Epithelial cell of esophagus (primary cell): ENCODE measurements around the gene SHROOM3.

Experiments used
- DNase-seq: peaks from one replicate; pipeline ENCODE4 v3.0.0; 2010; ENCODE audit warnings: low read depth
- H3K4me3 ChIP-seq: 2 replicates; pipeline ENCODE4 v1.5.1; 2011; ENCODE audit warnings: mild to moderate bottlenecking, low read length, control low read depth
- TF ChIP-seq, protein P1 (sequence below): IDR thresholded peaks from 2 replicates; pipeline ENCODE4 v1.5.1; 2011; ENCODE audit warnings: low read depth, mild to moderate bottlenecking, low read length, control low read depth, inconsistent platforms; ENCODE audit not compliant: insufficient read depth; ENCODE audit errors: missing control alignments

SHROOM3 gene

DNA sequence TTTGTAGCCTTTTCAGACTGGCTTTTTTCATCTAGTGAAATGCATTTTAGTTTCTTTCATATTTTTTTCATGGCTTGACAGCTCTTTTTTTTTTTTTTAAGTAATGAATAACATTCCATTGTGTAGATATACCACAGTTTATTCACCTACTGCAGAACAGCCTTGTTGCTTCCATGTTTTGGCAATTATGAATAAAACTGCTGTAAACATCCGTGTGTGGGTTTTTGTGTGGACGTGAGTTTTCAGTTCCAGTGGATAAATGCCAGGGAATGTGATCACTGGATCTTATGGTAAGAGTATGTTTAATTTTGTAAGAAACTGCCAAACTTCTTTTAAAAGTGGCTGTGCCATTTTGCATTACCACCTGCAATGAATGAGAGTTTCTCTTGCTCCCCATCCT, 302.2 kb downstream of the SHROOM3 start:
- no peak for DNase-seq
- TF ChIP-seq, protein P1, sequence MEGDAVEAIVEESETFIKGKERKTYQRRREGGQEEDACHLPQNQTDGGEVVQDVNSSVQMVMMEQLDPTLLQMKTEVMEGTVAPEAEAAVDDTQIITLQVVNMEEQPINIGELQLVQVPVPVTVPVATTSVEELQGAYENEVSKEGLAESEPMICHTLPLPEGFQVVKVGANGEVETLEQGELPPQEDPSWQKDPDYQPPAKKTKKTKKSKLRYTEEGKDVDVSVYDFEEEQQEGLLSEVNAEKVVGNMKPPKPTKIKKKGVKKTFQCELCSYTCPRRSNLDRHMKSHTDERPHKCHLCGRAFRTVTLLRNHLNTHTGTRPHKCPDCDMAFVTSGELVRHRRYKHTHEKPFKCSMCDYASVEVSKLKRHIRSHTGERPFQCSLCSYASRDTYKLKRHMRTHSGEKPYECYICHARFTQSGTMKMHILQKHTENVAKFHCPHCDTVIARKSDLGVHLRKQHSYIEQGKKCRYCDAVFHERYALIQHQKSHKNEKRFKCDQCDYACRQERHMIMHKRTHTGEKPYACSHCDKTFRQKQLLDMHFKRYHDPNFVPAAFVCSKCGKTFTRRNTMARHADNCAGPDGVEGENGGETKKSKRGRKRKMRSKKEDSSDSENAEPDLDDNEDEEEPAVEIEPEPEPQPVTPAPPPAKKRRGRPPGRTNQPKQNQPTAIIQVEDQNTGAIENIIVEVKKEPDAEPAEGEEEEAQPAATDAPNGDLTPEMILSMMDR = no peak
- H3K4me3 ChIP-seq = no peak overlapping the region

DNA sequence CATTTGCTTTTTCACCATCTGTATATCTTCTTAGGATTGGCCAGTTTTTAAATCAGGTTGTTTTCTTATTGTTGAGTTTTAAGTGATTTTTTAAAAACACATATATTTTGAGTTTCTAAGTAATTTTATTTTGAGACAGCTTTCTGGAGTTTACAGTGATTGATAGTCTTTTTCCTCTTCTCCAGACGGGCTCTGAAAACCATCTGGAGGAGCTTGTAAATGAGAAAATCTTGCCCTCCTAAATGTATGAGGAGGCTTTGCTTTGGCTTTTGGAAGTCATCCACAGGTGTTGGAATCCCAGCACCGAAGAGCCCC, 302.7 kb downstream of the SHROOM3 start:
- TF ChIP-seq, protein P1 = no peak
- DNase-seq = no peak
- H3K4me3 ChIP-seq = no peak overlapping the region

DNA sequence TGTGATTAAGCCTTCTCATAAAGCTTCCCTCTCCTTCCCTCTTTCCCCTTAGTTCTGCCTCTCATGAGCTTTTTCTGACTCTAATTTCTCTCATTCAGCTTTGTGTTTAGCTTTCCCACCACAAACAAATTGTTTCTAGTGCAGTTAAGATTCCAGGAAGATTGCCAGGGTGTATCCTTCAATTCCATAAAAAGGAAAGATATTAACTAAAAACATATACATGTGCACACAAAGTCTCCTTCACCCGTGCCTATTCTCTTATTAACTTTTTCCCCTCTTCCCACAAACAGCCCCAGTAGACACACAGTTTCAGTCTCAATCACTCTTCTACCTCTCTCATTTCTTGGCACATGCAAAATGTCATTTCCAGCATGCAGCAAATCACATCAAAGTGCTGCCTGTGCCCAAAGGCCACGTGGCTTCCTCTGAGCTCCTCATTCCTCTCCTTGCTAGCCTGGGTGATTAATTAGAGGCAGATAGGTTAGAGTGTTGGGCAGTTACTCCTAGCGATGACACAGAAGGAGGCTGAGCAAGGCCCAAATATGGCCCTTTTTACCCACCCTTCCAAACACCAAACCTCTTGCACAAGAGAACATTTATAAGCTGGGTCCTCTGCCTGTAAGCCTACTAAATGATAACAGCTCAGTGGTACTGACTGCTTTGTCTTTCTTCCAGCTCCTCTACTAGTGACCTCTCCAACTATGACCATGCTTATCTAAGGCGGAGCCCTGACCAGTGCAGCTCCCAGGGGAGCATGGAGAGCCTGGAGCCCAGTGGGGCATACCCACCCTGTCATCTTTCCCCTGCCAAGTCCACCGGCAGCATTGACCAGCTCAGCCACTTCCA, 303.3 kb downstream of the SHROOM3 start:
- no peak overlapping the region for H3K4me3 ChIP-seq
- DNase-seq = peak; percentile 37
- TF ChIP-seq, protein P1 = no peak

DNA sequence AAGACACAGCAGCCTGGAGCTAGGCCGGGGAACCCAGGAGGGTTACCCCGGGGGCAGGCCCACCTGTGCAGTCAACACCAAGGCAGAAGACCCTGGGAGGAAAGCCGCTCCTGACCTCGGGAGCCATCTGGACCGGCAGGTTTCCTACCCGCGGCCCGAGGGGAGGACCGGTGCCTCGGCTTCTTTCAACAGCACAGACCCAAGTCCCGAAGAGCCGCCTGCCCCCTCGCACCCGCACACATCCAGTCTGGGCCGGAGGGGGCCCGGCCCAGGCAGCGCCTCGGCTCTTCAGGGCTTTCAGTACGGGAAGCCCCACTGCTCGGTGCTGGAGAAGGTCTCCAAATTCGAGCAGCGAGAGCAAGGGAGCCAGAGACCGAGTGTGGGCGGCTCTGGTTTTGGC, 305.2 kb downstream of the SHROOM3 start:
- no peak overlapping the region for H3K4me3 ChIP-seq
- TF ChIP-seq, protein P1 = no peak
- DNase-seq = no peak

DNA sequence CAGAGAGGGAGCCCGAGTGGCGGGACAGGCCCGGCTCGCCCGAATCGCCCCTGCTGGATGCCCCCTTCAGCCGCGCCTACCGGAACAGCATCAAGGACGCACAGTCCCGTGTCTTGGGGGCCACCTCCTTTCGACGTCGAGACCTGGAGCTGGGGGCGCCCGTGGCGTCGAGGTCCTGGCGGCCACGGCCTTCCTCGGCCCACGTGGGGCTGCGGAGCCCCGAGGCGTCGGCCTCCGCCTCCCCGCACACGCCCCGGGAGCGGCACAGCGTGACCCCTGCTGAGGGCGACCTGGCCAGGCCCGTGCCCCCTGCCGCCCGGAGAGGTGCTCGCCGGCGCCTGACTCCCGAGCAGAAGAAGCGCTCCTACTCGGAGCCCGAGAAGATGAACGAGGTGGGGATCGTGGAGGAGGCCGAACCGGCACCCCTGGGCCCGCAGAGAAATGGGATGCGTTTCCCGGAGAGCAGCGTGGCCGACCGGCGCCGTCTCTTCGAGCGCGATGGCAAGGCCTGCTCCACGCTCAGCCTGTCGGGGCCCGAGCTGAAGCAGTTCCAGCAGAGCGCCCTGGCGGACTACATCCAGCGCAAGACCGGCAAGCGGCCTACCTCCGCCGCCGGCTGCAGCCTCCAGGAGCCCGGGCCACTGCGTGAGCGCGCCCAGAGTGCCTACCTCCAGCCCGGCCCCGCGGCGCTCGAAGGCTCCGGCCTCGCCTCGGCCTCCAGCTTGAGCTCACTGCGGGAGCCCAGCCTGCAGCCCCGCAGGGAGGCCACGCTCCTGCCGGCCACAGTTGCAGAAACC, 306.0 kb downstream of the SHROOM3 start:
- TF ChIP-seq, protein P1 = no peak
- no peak for DNase-seq
- H3K4me3 ChIP-seq = no peak overlapping the region

DNA sequence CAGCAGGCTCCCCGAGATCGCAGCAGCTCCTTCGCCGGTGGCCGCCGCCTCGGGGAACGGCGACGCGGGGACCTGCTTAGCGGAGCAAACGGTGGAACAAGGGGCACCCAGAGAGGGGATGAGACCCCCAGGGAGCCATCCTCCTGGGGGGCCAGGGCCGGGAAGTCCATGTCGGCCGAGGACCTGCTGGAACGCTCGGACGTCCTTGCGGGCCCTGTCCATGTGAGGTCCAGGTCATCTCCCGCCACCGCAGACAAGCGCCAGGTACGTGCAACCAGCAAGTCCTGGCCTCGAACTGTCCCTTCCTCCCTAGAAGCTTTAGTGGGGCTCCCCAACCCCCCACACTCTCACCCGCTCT, 306.6 kb downstream of the SHROOM3 start:
- no peak for DNase-seq
- no peak overlapping the region for H3K4me3 ChIP-seq
- TF ChIP-seq, protein P1 = no peak
